ENCODE data around the gene RARB.

GRCh38 chr3:25503898-25504301 is 75.8 kb downstream of the RARB start:
- no peak for TF ChIP-seq FOXM1 (IDR thresholded peaks at IDR 0.05; ENCODE audit: borderline replicate concordance)
- no peak for TF ChIP-seq FOXK2 (IDR thresholded peaks at IDR 0.05)
- no peak for TF ChIP-seq SP1 (IDR thresholded peaks at IDR 0.05)
- no peak for TF ChIP-seq LEF1 (IDR thresholded peaks at IDR 0.05; ENCODE audit: borderline replicate concordance)
- no peak for TF ChIP-seq SUZ12 (IDR thresholded peaks at IDR 0.05)
- no peak for TF ChIP-seq FOXA1 (IDR thresholded peaks at IDR 0.05)
- TF ChIP-seq BHLHE40 (IDR thresholded peaks at IDR 0.05; ENCODE audit: borderline replicate concordance) = no peak
- TF ChIP-seq, protein P1, sequence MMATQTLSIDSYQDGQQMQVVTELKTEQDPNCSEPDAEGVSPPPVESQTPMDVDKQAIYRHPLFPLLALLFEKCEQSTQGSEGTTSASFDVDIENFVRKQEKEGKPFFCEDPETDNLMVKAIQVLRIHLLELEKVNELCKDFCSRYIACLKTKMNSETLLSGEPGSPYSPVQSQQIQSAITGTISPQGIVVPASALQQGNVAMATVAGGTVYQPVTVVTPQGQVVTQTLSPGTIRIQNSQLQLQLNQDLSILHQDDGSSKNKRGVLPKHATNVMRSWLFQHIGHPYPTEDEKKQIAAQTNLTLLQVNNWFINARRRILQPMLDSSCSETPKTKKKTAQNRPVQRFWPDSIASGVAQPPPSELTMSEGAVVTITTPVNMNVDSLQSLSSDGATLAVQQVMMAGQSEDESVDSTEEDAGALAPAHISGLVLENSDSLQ (IDR thresholded peaks at IDR 0.05) = no peak
- TF ChIP-seq TARDBP (IDR thresholded peaks at IDR 0.05) = no peak
- TF ChIP-seq ZNF384 (IDR thresholded peaks at IDR 0.05) = no peak
